HepG2 (cell line): ENCODE data around the gene TLCD1. TPM values are rescaled to one million over a fixed set of nuclear protein-coding genes. Genes with fewer than 3 reads are reported as not detected.
A peak's percentile ranks its signal among the peaks of the same experiment; 100 is the strongest.

Experiments
- ARNTL ChIP-seq: sonication (generic); formaldehyde crosslinking; IDR thresholded peaks from 2 replicates; pipeline ENCODE4 v1.4.0; 2020; ENCODE audit warnings: mild to moderate bottlenecking, missing genetic modification reagents
- ASH2L ChIP-seq: fragments of 300-600, 200-600 bp; sonication (generic); IDR thresholded peaks from 2 replicates; pipeline ENCODE4 v1.7.0; 2017; ENCODE audit warnings: low read depth, mild to moderate bottlenecking, moderate library complexity, mixed read lengths, low read length; ENCODE audit not compliant: insufficient read length
- FLYWCH1 ChIP-seq: sonication (generic); formaldehyde crosslinking; IDR thresholded peaks from 2 replicates; pipeline ENCODE4 v1.8.1; 2023; ENCODE audit warnings: mild to moderate bottlenecking, missing genetic modification reagents
- FOSL1 ChIP-seq: sonication (generic); formaldehyde crosslinking; IDR thresholded peaks from 2 replicates; pipeline ENCODE4 v1.9.0; 2021; ENCODE audit warnings: missing genetic modification reagents, borderline replicate concordance
- JUND ChIP-seq: sonication (generic); formaldehyde crosslinking; IDR thresholded peaks from 2 replicates; pipeline ENCODE4 v1.8.0; 2022; ENCODE audit warnings: mild to moderate bottlenecking, missing genetic modification reagents
- NCOA2 ChIP-seq: sonication (generic); formaldehyde crosslinking; IDR thresholded peaks from 2 replicates; pipeline ENCODE4 v1.8.0; 2022; ENCODE audit warnings: inconsistent platforms
- NKX3-1 ChIP-seq: sonication (generic); formaldehyde crosslinking; IDR thresholded peaks from 2 replicates; pipeline ENCODE4 v1.5.0; 2020; ENCODE audit warnings: missing genetic modification reagents
- SATB2 ChIP-seq: sonication (generic); formaldehyde crosslinking; IDR thresholded peaks from 2 replicates; pipeline ENCODE4 v1.5.0; 2020; ENCODE audit warnings: missing genetic modification reagents
- SUZ12 ChIP-seq: fragments of 150-350 bp; IDR thresholded peaks from 2 replicates; pipeline ENCODE4 v1.6.1; 2014; ENCODE audit warnings: low read depth, low read length
- ZNF124 ChIP-seq: sonication (generic); formaldehyde crosslinking; IDR thresholded peaks from 2 replicates; pipeline ENCODE4 v1.4.0; 2020; ENCODE audit warnings: missing genetic modification reagents
- ZNF30 ChIP-seq: sonication (generic); formaldehyde crosslinking; IDR thresholded peaks from 2 replicates; pipeline ENCODE4 v1.5.0; 2020; ENCODE audit warnings: mild to moderate bottlenecking, missing genetic modification reagents
- ZNF33B ChIP-seq: sonication (generic); formaldehyde crosslinking; IDR thresholded peaks from 2 replicates; pipeline ENCODE4 v1.5.1; 2020; ENCODE audit warnings: mild to moderate bottlenecking, missing genetic modification reagents
- ZNF749 ChIP-seq: sonication (generic); formaldehyde crosslinking; IDR thresholded peaks from 2 replicates; pipeline ENCODE4 v1.8.0; 2022; ENCODE audit warnings: mild to moderate bottlenecking, missing genetic modification reagents, moderate library complexity, borderline replicate concordance
- ZSCAN25 ChIP-seq: sonication (generic); formaldehyde crosslinking; IDR thresholded peaks from 2 replicates; pipeline ENCODE4 v1.8.0; 2022; ENCODE audit warnings: mild to moderate bottlenecking, missing genetic modification reagents
- polyA plus RNA-seq, 8 experiments: library from polyadenylated mRNA; depleted of rRNA in 3 of 8; stranded (reverse) in 7 of 8; unstranded in 1 of 8; fragments of >200 nt; fragmentation: Illumina TruSeq in 4 of 8; extraction: Trizol in 4 of 8; gene quantifications; 2 replicates each; pipeline versions ENCODE4 v1.2.1 to v1.2.3, GENCODE V29; 2011 to 2016; ENCODE audit warnings: low read depth in 4 of 8, missing spikeins in 1 of 8, mixed read lengths in 1 of 8; ENCODE audit not compliant: insufficient read depth in 1 of 8
- total RNA-seq, 5 experiments: library from RNA; depleted of rRNA; stranded (reverse); fragments of >200 nt; fragmentation: Illumina TruSeq; extraction: Trizol; gene quantifications; 2 replicates each; pipeline ENCODE4 v1.2.3, GENCODE V29; 2016; ENCODE audit warnings: low read depth in 1 of 5
- TF ChIP-seq, protein P1 (sequence below): fragments of 450-650 bp; IDR thresholded peaks from 2 replicates; pipeline ENCODE4 v1.6.1; 2017; ENCODE audit warnings: mild to moderate bottlenecking
- TF ChIP-seq, protein P2 (sequence below): sonication (generic); formaldehyde crosslinking; IDR thresholded peaks from 2 replicates; pipeline ENCODE4 v1.5.1; 2020; ENCODE audit warnings: mild to moderate bottlenecking, moderate library complexity, missing genetic modification reagents
- TF ChIP-seq, protein P3 (sequence below): sonication (generic); formaldehyde crosslinking; IDR thresholded peaks from 2 replicates; pipeline ENCODE4 v1.5.0; 2020; ENCODE audit warnings: missing genetic modification reagents
- TF ChIP-seq, protein P4 (sequence below): sonication (generic); formaldehyde crosslinking; IDR thresholded peaks from 2 replicates; pipeline ENCODE4 v1.8.1; 2022; ENCODE audit warnings: low read depth, mild to moderate bottlenecking, missing genetic modification reagents
- TF ChIP-seq, protein P5 (sequence below): sonication (generic); formaldehyde crosslinking; IDR thresholded peaks from 2 replicates; pipeline ENCODE4 v1.5.0; 2020; ENCODE audit warnings: missing genetic modification reagents

TLCD1 gene
- total and polyA plus RNA-seq, 2 of the 13 experiments (the other 11 are each of a cell fraction or from before 2014, with no cell fraction given), result 14.9 to 19.6 TPM

DNA sequence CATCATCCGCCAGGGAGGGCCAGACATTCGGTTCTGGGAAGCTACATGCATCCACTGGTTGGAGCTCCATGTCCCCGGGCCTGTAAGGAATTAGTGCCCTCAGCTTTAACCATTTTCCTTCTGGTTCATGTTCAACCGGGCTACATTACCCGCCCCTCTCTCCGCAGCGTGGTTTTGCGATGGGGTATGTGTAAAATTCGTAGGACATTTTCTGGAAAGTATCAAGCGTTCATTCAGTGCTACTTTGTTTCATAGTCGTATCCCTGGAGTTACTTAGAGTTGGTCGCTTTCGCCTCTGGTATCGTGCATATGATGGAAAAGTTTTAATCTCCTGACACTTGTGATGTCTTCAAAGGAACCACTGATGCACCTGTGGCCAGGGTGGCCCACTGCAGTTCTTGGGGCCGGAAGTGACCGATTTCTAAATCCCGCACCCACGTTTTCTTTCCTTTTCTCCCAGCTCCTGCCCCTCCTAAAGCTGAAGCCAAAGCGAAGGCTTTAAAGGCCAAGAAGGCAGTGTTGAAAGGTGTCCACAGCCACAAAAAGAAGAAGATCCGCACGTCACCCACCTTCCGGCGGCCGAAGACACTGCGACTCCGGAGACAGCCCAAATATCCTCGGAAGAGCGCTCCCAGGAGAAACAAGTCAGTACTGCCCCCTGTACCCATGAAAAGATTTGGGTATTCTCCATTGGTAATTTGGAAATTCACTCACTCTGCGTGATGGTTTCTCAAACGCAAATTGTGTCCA lies 5.6 kb downstream of the TLCD1 start (continued):
- TF ChIP-seq, protein P1, sequence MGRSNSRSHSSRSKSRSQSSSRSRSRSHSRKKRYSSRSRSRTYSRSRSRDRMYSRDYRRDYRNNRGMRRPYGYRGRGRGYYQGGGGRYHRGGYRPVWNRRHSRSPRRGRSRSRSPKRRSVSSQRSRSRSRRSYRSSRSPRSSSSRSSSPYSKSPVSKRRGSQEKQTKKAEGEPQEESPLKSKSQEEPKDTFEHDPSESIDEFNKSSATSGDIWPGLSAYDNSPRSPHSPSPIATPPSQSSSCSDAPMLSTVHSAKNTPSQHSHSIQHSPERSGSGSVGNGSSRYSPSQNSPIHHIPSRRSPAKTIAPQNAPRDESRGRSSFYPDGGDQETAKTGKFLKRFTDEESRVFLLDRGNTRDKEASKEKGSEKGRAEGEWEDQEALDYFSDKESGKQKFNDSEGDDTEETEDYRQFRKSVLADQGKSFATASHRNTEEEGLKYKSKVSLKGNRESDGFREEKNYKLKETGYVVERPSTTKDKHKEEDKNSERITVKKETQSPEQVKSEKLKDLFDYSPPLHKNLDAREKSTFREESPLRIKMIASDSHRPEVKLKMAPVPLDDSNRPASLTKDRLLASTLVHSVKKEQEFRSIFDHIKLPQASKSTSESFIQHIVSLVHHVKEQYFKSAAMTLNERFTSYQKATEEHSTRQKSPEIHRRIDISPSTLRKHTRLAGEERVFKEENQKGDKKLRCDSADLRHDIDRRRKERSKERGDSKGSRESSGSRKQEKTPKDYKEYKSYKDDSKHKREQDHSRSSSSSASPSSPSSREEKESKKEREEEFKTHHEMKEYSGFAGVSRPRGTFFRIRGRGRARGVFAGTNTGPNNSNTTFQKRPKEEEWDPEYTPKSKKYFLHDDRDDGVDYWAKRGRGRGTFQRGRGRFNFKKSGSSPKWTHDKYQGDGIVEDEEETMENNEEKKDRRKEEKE, result no peak
- TF ChIP-seq FLYWCH1 (CRISPR knock-in tag), result 0 out of 2 replicates have a peak, but pooled peaks have one; percentile 68
- TF ChIP-seq ZSCAN25, result no peak
- TF ChIP-seq, protein P2, sequence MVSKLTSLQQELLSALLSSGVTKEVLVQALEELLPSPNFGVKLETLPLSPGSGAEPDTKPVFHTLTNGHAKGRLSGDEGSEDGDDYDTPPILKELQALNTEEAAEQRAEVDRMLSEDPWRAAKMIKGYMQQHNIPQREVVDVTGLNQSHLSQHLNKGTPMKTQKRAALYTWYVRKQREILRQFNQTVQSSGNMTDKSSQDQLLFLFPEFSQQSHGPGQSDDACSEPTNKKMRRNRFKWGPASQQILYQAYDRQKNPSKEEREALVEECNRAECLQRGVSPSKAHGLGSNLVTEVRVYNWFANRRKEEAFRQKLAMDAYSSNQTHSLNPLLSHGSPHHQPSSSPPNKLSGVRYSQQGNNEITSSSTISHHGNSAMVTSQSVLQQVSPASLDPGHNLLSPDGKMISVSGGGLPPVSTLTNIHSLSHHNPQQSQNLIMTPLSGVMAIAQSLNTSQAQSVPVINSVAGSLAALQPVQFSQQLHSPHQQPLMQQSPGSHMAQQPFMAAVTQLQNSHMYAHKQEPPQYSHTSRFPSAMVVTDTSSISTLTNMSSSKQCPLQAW (CRISPR knock-in tag), result 0 out of 2 replicates have a peak, but pooled peaks have one; percentile 4
- no peak for TF ChIP-seq ARNTL (CRISPR knock-in tag)
- TF ChIP-seq, protein P3, sequence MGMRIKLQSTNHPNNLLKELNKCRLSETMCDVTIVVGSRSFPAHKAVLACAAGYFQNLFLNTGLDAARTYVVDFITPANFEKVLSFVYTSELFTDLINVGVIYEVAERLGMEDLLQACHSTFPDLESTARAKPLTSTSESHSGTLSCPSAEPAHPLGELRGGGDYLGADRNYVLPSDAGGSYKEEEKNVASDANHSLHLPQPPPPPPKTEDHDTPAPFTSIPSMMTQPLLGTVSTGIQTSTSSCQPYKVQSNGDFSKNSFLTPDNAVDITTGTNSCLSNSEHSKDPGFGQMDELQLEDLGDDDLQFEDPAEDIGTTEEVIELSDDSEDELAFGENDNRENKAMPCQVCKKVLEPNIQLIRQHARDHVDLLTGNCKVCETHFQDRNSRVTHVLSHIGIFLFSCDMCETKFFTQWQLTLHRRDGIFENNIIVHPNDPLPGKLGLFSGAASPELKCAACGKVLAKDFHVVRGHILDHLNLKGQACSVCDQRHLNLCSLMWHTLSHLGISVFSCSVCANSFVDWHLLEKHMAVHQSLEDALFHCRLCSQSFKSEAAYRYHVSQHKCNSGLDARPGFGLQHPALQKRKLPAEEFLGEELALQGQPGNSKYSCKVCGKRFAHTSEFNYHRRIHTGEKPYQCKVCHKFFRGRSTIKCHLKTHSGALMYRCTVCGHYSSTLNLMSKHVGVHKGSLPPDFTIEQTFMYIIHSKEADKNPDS (CRISPR knock-in tag), result no peak
- TF ChIP-seq SATB2, result no peak
- TF ChIP-seq NKX3-1 (CRISPR knock-in tag), result no peak
- TF ChIP-seq ASH2L, result peak; percentile 5
- no peak for TF ChIP-seq FOSL1 (CRISPR knock-in tag)
- no peak for TF ChIP-seq ZNF124
- no peak for TF ChIP-seq ZNF30
- TF ChIP-seq, protein P4, sequence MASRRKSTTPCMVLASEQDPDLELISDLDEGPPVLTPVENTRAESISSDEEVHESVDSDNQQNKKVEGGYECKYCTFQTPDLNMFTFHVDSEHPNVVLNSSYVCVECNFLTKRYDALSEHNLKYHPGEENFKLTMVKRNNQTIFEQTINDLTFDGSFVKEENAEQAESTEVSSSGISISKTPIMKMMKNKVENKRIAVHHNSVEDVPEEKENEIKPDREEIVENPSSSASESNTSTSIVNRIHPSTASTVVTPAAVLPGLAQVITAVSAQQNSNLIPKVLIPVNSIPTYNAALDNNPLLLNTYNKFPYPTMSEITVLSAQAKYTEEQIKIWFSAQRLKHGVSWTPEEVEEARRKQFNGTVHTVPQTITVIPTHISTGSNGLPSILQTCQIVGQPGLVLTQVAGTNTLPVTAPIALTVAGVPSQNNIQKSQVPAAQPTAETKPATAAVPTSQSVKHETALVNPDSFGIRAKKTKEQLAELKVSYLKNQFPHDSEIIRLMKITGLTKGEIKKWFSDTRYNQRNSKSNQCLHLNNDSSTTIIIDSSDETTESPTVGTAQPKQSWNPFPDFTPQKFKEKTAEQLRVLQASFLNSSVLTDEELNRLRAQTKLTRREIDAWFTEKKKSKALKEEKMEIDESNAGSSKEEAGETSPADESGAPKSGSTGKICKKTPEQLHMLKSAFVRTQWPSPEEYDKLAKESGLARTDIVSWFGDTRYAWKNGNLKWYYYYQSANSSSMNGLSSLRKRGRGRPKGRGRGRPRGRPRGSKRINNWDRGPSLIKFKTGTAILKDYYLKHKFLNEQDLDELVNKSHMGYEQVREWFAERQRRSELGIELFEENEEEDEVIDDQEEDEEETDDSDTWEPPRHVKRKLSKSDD (CRISPR knock-in tag), result no peak
- TF ChIP-seq NCOA2 (CRISPR knock-in tag), result no peak
- no peak for TF ChIP-seq ZNF33B (CRISPR knock-in tag)
- TF ChIP-seq, protein P5, sequence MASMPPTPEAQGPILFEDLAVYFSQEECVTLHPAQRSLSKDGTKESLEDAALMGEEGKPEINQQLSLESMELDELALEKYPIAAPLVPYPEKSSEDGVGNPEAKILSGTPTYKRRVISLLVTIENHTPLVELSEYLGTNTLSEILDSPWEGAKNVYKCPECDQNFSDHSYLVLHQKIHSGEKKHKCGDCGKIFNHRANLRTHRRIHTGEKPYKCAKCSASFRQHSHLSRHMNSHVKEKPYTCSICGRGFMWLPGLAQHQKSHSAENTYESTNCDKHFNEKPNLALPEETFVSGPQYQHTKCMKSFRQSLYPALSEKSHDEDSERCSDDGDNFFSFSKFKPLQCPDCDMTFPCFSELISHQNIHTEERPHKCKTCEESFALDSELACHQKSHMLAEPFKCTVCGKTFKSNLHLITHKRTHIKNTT (CRISPR knock-in tag), result no peak
- TF ChIP-seq ZNF749 (CRISPR knock-in tag), result no peak
- TF ChIP-seq JUND (CRISPR knock-in tag), result no peak
- no peak for TF ChIP-seq SUZ12
